WI38 (cell line): Measurements from ENCODE around the gene TMEM165.
A peak's percentile ranks its signal among the peaks of the same experiment; 100 is the strongest.

Source experiments
- H3K4me3 ChIP-seq: 2 replicates; pipeline ENCODE4 v1.5.1; 2011; ENCODE audit warnings: low read depth, mild to moderate bottlenecking, control low read depth, low read length
- TF ChIP-seq, protein P1 (sequence below): IDR thresholded peaks from 2 replicates; pipeline ENCODE4 v1.5.1; 2012; ENCODE audit warnings: low read depth, mild to moderate bottlenecking, control low read depth, low read length

Gene TMEM165

DNA sequence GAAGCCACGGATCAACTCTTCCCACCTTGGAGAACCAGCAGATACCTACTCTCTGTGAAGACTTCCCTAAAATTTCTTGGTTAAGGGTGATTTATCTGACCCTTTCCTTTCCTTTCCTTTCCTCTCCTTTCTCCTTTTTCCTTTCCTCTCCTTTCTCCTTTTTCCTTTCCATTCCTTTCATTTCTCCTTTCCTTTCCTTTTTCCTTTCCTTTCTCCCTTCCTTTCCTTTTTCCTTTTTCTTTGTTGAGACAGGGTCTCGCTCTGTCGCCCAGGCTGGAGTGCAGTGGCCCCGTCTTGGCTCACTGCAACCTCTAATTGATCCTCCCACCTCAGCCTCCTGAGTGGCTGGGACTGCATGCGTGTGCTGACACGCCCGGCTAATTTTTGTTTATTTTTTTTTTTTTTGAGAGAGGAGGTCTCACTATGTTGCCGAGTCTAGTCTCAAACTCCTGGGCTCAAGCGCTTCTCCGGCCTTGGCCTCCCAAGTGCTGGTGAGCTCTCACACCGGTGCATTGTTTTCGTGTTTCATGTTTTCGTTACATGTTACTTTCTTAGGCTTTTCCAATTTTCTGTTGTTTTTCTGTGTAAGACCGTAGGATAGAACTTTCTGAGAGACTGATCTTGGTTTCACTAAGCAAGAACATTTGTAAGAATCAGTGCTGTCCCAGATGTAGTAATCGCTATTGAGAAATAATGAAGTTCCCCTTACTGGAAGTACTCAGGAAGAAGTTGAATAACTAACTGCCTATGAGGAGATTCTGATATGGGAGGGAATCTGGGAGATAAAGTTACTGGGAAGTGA, 2.0 kb downstream of the TMEM165 start:
- H3K4me3 ChIP-seq, result peak overlapping the region; percentile 92
- TF ChIP-seq, protein P1, sequence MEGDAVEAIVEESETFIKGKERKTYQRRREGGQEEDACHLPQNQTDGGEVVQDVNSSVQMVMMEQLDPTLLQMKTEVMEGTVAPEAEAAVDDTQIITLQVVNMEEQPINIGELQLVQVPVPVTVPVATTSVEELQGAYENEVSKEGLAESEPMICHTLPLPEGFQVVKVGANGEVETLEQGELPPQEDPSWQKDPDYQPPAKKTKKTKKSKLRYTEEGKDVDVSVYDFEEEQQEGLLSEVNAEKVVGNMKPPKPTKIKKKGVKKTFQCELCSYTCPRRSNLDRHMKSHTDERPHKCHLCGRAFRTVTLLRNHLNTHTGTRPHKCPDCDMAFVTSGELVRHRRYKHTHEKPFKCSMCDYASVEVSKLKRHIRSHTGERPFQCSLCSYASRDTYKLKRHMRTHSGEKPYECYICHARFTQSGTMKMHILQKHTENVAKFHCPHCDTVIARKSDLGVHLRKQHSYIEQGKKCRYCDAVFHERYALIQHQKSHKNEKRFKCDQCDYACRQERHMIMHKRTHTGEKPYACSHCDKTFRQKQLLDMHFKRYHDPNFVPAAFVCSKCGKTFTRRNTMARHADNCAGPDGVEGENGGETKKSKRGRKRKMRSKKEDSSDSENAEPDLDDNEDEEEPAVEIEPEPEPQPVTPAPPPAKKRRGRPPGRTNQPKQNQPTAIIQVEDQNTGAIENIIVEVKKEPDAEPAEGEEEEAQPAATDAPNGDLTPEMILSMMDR, result no peak

DNA sequence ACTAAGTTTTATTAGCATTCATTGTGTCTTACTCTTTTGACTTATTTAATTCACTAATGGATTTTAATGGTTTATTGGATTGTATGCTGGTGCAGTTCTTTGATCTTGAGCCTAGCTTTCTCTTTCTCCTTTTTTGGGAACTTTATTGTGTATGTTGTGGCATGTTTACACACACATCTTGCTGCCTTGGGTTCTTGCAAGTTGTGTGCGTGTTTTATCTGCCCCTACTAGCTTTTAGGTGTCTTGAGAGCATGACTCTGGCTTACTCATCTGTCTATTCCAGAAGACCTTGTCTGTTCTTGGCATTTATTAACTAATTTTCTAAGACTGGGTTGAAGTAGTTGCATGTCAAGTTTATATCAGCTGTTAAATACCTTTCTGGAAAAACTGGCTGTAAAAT, 2.7 kb downstream of the TMEM165 start:
- TF ChIP-seq, protein P1, result no peak

DNA sequence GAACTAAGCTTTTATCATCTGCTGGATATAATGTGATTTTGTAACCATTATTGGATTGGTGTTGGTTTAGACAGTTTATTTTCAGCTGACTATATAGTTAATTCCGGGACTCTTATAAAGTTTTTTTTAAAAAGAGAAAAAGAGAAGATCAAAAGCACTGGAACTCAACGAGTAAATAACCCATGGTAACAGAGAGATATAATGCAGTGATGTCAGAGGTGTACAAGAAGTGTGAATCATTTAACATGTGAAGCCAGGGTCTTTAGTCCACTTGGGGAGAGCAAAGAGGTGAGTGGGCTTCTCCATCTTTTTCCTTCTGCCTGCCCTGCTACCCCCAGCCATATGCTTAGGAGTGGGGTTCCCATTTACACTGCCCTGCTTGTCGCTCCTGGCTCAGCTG, 3.2 kb downstream of the TMEM165 start:
- TF ChIP-seq, protein P1, result no peak
- peak overlapping the region; percentile 92 for H3K4me3 ChIP-seq

More for the DNA sequence above, 2.7 kb downstream of the TMEM165 start:
- peak overlapping the region; percentile 92 for H3K4me3 ChIP-seq

DNA sequence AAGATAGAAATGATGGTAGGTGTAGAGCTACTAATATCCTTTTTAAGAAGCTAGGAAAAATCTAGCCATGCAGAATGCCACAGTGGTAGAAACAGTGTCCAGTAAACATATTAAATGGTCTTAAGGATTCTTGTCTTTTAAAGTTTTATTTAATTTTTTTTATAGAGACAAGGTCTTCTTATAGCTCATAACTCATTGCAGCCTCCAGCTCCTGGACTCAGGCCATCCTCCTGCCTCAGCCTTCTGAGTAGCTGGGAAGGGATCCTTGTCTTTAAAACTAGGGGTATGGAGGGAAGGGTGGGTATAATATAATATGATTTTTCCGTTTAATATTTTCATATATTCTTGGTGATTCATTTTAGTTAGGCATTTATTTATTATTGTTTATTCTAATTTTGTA, 3.8 kb downstream of the TMEM165 start:
- TF ChIP-seq, protein P1, result no peak

DNA sequence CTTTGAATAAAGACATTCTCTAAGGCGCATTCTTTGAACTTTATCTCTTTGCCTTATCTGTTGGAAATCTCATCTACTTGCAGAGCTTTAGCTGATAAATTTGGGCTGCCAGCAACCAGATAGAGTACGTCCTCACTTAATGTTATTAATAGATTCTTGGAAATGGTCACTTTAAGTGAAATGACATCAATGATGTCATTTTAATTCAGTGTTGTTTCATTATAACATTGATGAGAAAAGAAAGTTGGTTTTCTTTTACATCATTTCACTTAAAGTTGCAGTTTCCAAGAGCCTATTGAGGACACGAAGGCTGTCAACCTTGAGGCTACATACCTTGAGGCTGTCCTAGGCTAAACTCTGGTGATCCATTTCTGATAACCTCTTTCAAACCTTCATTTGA, 9.3 kb downstream of the TMEM165 start:
- H3K4me3 ChIP-seq, result no peak overlapping the region
- TF ChIP-seq, protein P1, result no peak

More for the DNA sequence above, 3.8 kb downstream of the TMEM165 start:
- peak overlapping the region; percentile 92 for H3K4me3 ChIP-seq

DNA sequence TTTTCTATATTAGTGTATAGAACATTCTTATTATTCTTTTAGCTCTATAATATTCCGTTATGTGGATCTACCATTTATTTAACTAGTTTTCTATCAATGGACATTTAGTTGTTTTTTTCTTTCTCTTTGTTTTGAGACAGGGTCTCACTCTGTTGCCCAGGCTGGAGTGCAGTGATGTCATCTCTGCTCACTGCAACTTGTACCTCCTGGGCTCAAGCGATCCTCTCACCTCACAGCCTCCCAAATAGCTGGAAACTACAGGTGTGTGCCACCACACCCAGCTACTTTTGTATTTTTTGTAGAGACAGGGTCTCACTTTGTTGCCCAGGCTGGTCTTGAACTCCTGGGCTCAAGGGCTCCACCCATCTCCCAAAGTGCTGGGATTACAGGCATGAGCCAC, 10.8 kb downstream of the TMEM165 start:
- no peak overlapping the region for H3K4me3 ChIP-seq
- TF ChIP-seq, protein P1, result no peak

DNA sequence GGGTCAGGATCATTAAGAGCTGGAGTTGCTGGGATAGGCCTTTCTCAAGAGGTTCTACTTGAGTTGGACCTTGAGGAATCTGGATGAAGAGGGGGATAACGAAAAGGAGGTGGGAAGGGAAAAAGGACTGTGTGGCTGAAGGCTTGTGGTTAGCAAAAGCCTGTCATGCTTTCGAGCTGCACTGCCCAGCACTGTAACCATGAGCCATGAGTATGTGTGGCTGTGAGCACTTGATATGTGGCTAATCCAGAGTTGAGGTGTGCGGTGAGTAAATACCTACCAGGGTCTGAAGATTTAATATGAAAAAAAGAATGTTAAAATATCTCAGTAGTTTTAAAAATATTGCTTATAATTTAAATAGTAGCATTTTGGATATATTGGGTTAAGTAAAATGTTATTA, 11.4 kb downstream of the TMEM165 start:
- TF ChIP-seq, protein P1, result no peak
- H3K4me3 ChIP-seq, result no peak overlapping the region
